Transverse colon (tissue), 4 donors: ENCODE results near the gene CENPB. TPM values are rescaled to one million over a fixed set of nuclear protein-coding genes. Genes with fewer than 3 reads are reported as not detected.

Experiments used
- DNase-seq: peaks from one replicate; pipeline ENCODE4 v3.0.0-alpha.2; 2019
- H3K27ac ChIP-seq, 4 donors: fragments of 200-600 bp; sonication (generic); 2 replicates each; pipeline ENCODE4 v1.5.1; 2016 to 2018; ENCODE audit warnings: inconsistent platforms in 4 of 4
- H3K27me3 ChIP-seq: fragments of 200-600 bp; sonication (generic); 2 replicates; pipeline ENCODE4 v1.5.1; 2017; ENCODE audit warnings: inconsistent platforms
- H3K36me3 ChIP-seq, 4 donors: fragments of 200-600 bp; sonication (generic); 2 replicates each; pipeline ENCODE4 v1.5.1; 2017 to 2019; ENCODE audit warnings: inconsistent platforms in 4 of 4
- H3K4me1 ChIP-seq, 4 donors: fragments of 200-600 bp; sonication (generic); 2 replicates each; pipeline ENCODE4 v1.5.1; 2017 to 2020; ENCODE audit warnings: inconsistent platforms in 4 of 4
- H3K4me3 ChIP-seq, 4 donors: fragments of 200-600 bp; sonication (generic); 1 replicate in 1 of 4; 2 replicates in 3 of 4; pipeline versions ENCODE4 v1.5.1 to v1.6.1; 2017 to 2019; ENCODE audit warnings: inconsistent platforms in 4 of 4
- H3K9me3 ChIP-seq, 2 donors: fragments of 200-600 bp; sonication (generic); 2 replicates each; pipeline ENCODE4 v1.5.1; 2017 to 2019; ENCODE audit warnings: inconsistent platforms in 2 of 2
- CTCF ChIP-seq, 5 experiments: fragments of 200-600 bp in 3 of 5; fragments of 450-650 bp in 2 of 5; sonication (generic) in 3 of 5; IDR thresholded peaks; 1 replicate in 2 of 5; 2 replicates in 3 of 5; pipeline ENCODE4 v1.5.1; 2016 to 2017; ENCODE audit warnings: antibody characterized with exemption in 5 of 5, inconsistent platforms in 3 of 5, mild to moderate bottlenecking in 2 of 5, moderate library complexity in 1 of 5
- EP300 ChIP-seq: sonication (generic); formaldehyde crosslinking; IDR thresholded peaks from one replicate; pipeline ENCODE4 v1.6.1; 2017; ENCODE audit warnings: antibody characterized with exemption, low read depth
- POLR2A ChIP-seq: fragments of 450-650 bp; IDR thresholded peaks from one replicate; pipeline ENCODE4 v1.6.1; 2016; ENCODE audit warnings: antibody characterized with exemption, mild to moderate bottlenecking, moderate library complexity
- POLR2AphosphoS5 ChIP-seq, 3 donors: sonication (generic); formaldehyde crosslinking; IDR thresholded peaks; one replicate each; pipeline ENCODE4 v1.6.1; 2016; ENCODE audit warnings: antibody characterized with exemption in 3 of 3
- WGBS, 2 donors: methylation state at CpG; one replicate each; pipeline ENCODE4 v1.1.5; 2018; ENCODE audit warnings: low coverage in 1 of 2; 5-methylcytosine and 5-hydroxymethylcytosine counted together
- in situ Hi-C, 4 donors: fragments of 200-750 bp; cut with MboI; loops; one replicate each; pipeline versions ENCODE4 v1.15.0 to v1.15.1; 2017; ENCODE audit warnings: low sequenced_read_pairs in 3 of 4, low pct_ligation_motif_present in 1 of 4, low pct_unique_long_range_greater_than_20kb in 1 of 4
- intact Hi-C: fragments of 100-400 bp; cut with DNase I; formaldehyde crosslinking; loops from one replicate; pipeline ENCODE4 v1.15.1; 2023; ENCODE audit warnings: low total_unique reads
- total RNA-seq, 4 donors: library from RNA; depleted of rRNA; stranded (reverse); fragments of >200 nt; gene quantifications; one replicate each; pipeline ENCODE4 v1.1.0, GENCODE V29; 2016

Gene CENPB
- total RNA-seq, 4 donors from 2014 or later, result 66.6 to 83.1 (median 72.8) TPM

GRCh38 chr20:3745686-3746173 is 40.8 kb downstream of the CENPB start:
- in situ Hi-C loops, result no loop called here
- intact Hi-C loops, result no loop called here
- peaks cover 30% of the 10 kb centered on the region for H3K27me3 ChIP-seq
- H3K36me3 ChIP-seq, result no peaks in the 10 kb centered on the region
- WGBS, 2 donors, result 77% methylated on average over 11 of the region's 11 CpGs; no CpG with 5 or more reads in 1 of the 2 donors
- H3K4me3 ChIP-seq, result no peak overlapping the region
- no peaks in the 10 kb centered on the region for H3K9me3 ChIP-seq
- TF ChIP-seq POLR2AphosphoS5 (IDR thresholded peaks at IDR 0.05) (no peak), POLR2A (no peak), CTCF (IDR thresholded peaks at IDR 0.05) (no peak), EP300 (no peak)
- H3K27ac ChIP-seq, result no peak overlapping the region
- peaks cover 0 to 8% (median 5%) of the 10 kb centered on the region in 4 donors for H3K4me1 ChIP-seq
- no peak for DNase-seq

- intact Hi-C loops (no loop called here), in situ Hi-C loops (no loop called here)
- no peaks in the 10 kb centered on the region for H3K36me3 ChIP-seq
- no peaks in the 10 kb centered on the region for H3K9me3 ChIP-seq
- no peak overlapping the region for H3K4me3 ChIP-seq
- 27 to 47% methylated on average over 13 to 45 of the region's 45 CpGs for WGBS, 2 donors
- DNase-seq, result peak; percentile 71
- no peak overlapping the region for H3K27ac ChIP-seq
- no peak for TF ChIP-seq POLR2AphosphoS5 (IDR thresholded peaks at IDR 0.05)
- TF ChIP-seq CTCF (IDR thresholded peaks at IDR 0.05), result no peak
- no peak for TF ChIP-seq EP300
- no peak for TF ChIP-seq POLR2A
- H3K27me3 ChIP-seq, result peaks cover 24% of the 10 kb centered on the region
- H3K4me1 ChIP-seq, result peaks cover 0 to 6% (median 4%) of the 10 kb centered on the region in 4 donors
Measured at GRCh38 chr20:3744806-3745685, 41.5 kb downstream of the CENPB start.

GRCh38 chr20:3744037-3744436 is 42.5 kb downstream of the CENPB start:
- Histone ChIP-seq H3K4me3 (no peak overlapping the region), H3K36me3 (no peaks in the 10 kb centered on the region), H3K9me3 (no peaks in the 10 kb centered on the region), H3K4me1 (no peaks in the 10 kb centered on the region), H3K27ac (no peak overlapping the region), H3K27me3 (peaks cover 15% of the 10 kb centered on the region)
- TF ChIP-seq POLR2A (no peak), CTCF (IDR thresholded peaks at IDR 0.05) (no peak), POLR2AphosphoS5 (IDR thresholded peaks at IDR 0.05) (no peak), EP300 (no peak)
- intact Hi-C loops, result no loop called here
- in situ Hi-C loops, result no loop called here
- WGBS, 2 donors, result 65% methylated on average over 1 of the region's 1 CpG; no CpG with 5 or more reads in 1 of the 2 donors
- DNase-seq, result no peak

GRCh38 chr20:3743251-3743650 is 43.3 kb downstream of the CENPB start:
- no peak for DNase-seq
- in situ Hi-C loops (no loop called here), intact Hi-C loops (no loop called here)
- Histone ChIP-seq H3K9me3 (no peaks in the 10 kb centered on the region), H3K27ac (no peak overlapping the region), H3K27me3 (peaks cover 15% of the 10 kb centered on the region), H3K36me3 (no peaks in the 10 kb centered on the region), H3K4me1 (no peaks in the 10 kb centered on the region), H3K4me3 (no peak overlapping the region)
- no peak for TF ChIP-seq POLR2A
- TF ChIP-seq EP300, result no peak
- no peak for TF ChIP-seq POLR2AphosphoS5 (IDR thresholded peaks at IDR 0.05)
- no peak for TF ChIP-seq CTCF (IDR thresholded peaks at IDR 0.05)
- 83 to 88% methylated on average over 2 of the region's 2 CpGs for WGBS, 2 donors
